ENCODE measurements around the gene ASPHD2. TPM values are rescaled to one million over a fixed set of nuclear protein-coding genes. Genes with fewer than 3 reads are reported as not detected.
A peak's percentile ranks its signal among the peaks of the same experiment; 100 is the strongest.

Gene ASPHD2
- total and polyA plus RNA-seq, 4 donors, result 0.31 to 1.6 (median 0.95) TPM

GRCh38 chr22:26398741-26399153 lies 30.3 kb upstream of the ASPHD2 start:
- Histone ChIP-seq H3K4me3 (no peak overlapping the region), H3K27ac (ENCODE audit: low read depth in 1 of 2, low read length in 1 of 2) (no peak overlapping the region), H3K9me3 (ENCODE audit: control insufficient read depth in 4 of 4, insufficient read depth in 3 of 4, low read length in 3 of 4) (no peaks in the 10 kb centered on the region), H3K36me3 (ENCODE audit: control insufficient read depth in 4 of 4, insufficient read depth in 4 of 4, low read length in 4 of 4) (no peaks in the 10 kb centered on the region), H3K9ac (ENCODE audit: insufficient read depth in 1 of 2, low read length in 2 of 2) (no peak overlapping the region), H3K4me1 (ENCODE audit: control insufficient read depth in 5 of 5, insufficient read depth in 5 of 5, low read length in 5 of 5) (no peaks in the 10 kb centered on the region), H3K27me3 (ENCODE audit: control insufficient read depth in 3 of 3, insufficient read depth in 3 of 3, low read length in 2 of 3) (no peaks in the 10 kb centered on the region)
- TF ChIP-seq CTCF (IDR thresholded peaks at IDR 0.05; ENCODE audit: control extremely low read depth, extremely low read depth), result peak; percentile 19
- 34 to 39% methylated on average over 3 of the region's 3 CpGs for WGBS, 2 donors
- peak in 2 of 3 donors; percentile 48 to 54 for DNase-seq
- no peak for ATAC-seq (ENCODE audit: insufficient read depth, low FRiP score)

GRCh38 chr22:26399289-26399688 lies 29.8 kb upstream of the ASPHD2 start:
- TF ChIP-seq CTCF (IDR thresholded peaks at IDR 0.05; ENCODE audit: control extremely low read depth, extremely low read depth), result no peak
- no peaks in the 10 kb centered on the region for H3K36me3 ChIP-seq (ENCODE audit: control insufficient read depth in 4 of 4, insufficient read depth in 4 of 4, low read length in 4 of 4)
- ATAC-seq (ENCODE audit: insufficient read depth, low FRiP score) (no peak), DNase-seq (no peak)
- H3K9ac ChIP-seq (ENCODE audit: insufficient read depth in 1 of 2, low read length in 2 of 2), result no peak overlapping the region
- H3K27me3 ChIP-seq (ENCODE audit: control insufficient read depth in 3 of 3, insufficient read depth in 3 of 3, low read length in 2 of 3), result peaks cover 0 to 2% (median 0%) of the 10 kb centered on the region in 3 donors
- WGBS, 2 donors, result 60 to 64% methylated on average over 1 of the region's 1 CpG
- H3K27ac ChIP-seq (ENCODE audit: low read depth in 1 of 2, low read length in 1 of 2), result no peak overlapping the region
- H3K4me3 ChIP-seq, result no peak overlapping the region
- no peaks in the 10 kb centered on the region for H3K9me3 ChIP-seq (ENCODE audit: control insufficient read depth in 4 of 4, insufficient read depth in 3 of 4, low read length in 3 of 4)
- no peaks in the 10 kb centered on the region for H3K4me1 ChIP-seq (ENCODE audit: control insufficient read depth in 5 of 5, insufficient read depth in 5 of 5, low read length in 5 of 5)

- Histone ChIP-seq H3K27ac (ENCODE audit: low read depth in 1 of 2, low read length in 1 of 2) (no peak overlapping the region), H3K36me3 (ENCODE audit: control insufficient read depth in 4 of 4, insufficient read depth in 4 of 4, low read length in 4 of 4) (no peaks in the 10 kb centered on the region), H3K27me3 (ENCODE audit: control insufficient read depth in 3 of 3, insufficient read depth in 3 of 3, low read length in 2 of 3) (peaks cover 0 to 2% (median 0%) of the 10 kb centered on the region in 3 donors), H3K9me3 (ENCODE audit: control insufficient read depth in 4 of 4, insufficient read depth in 3 of 4, low read length in 3 of 4) (no peaks in the 10 kb centered on the region), H3K9ac (ENCODE audit: insufficient read depth in 1 of 2, low read length in 2 of 2) (no peak overlapping the region), H3K4me1 (ENCODE audit: control insufficient read depth in 5 of 5, insufficient read depth in 5 of 5, low read length in 5 of 5) (no peaks in the 10 kb centered on the region), H3K4me3 (no peak overlapping the region)
- DNase-seq, result no peak
- no peak for ATAC-seq (ENCODE audit: insufficient read depth, low FRiP score)
- TF ChIP-seq CTCF (IDR thresholded peaks at IDR 0.05; ENCODE audit: control extremely low read depth, extremely low read depth), result no peak
- WGBS, 2 donors, result 75 to 78% methylated on average over 5 of the region's 5 CpGs
These were observed 27.3 kb upstream of the ASPHD2 start for GRCh38 chr22:26401726-26402125.

- DNase-seq (no peak), ATAC-seq (ENCODE audit: insufficient read depth, low FRiP score) (no peak)
- 27 to 28% methylated on average over 6 of the region's 6 CpGs for WGBS, 2 donors
- Histone ChIP-seq H3K27me3 (ENCODE audit: control insufficient read depth in 3 of 3, insufficient read depth in 3 of 3, low read length in 2 of 3) (peaks cover 0 to 4% (median 1%) of the 10 kb centered on the region in 3 donors), H3K9ac (ENCODE audit: insufficient read depth in 1 of 2, low read length in 2 of 2) (no peak overlapping the region), H3K36me3 (ENCODE audit: control insufficient read depth in 4 of 4, insufficient read depth in 4 of 4, low read length in 4 of 4) (no peaks in the 10 kb centered on the region), H3K9me3 (ENCODE audit: control insufficient read depth in 4 of 4, insufficient read depth in 3 of 4, low read length in 3 of 4) (peaks cover 0 to 1% (median 0%) of the 10 kb centered on the region in 4 donors), H3K4me3 (no peak overlapping the region), H3K27ac (ENCODE audit: low read depth in 1 of 2, low read length in 1 of 2) (no peak overlapping the region), H3K4me1 (ENCODE audit: control insufficient read depth in 5 of 5, insufficient read depth in 5 of 5, low read length in 5 of 5) (no peaks in the 10 kb centered on the region)
- no peak for TF ChIP-seq CTCF (IDR thresholded peaks at IDR 0.05; ENCODE audit: control extremely low read depth, extremely low read depth)
These were observed 24.1 kb upstream of the ASPHD2 start for GRCh38 chr22:26404851-26405421.
